Subcutaneous abdominal adipose tissue (tissue), 5 donors: ENCODE data around the gene LHFPL3.

ENCODE experiments used
- H3K27ac ChIP-seq: one replicate; pipeline ENCODE4 v1.7.0; 2013; ENCODE audit warnings: low read depth, mild to moderate bottlenecking, inconsistent platforms, low read length, moderate library complexity
- H3K27me3 ChIP-seq, 5 donors: one replicate each; pipeline ENCODE4 v1.7.0; 2013; ENCODE audit warnings: low read length in 5 of 5, inconsistent platforms in 1 of 5; ENCODE audit not compliant: control insufficient read depth in 5 of 5, insufficient read depth in 4 of 5
- H3K36me3 ChIP-seq, 5 donors: one replicate each; pipeline ENCODE4 v1.7.0; 2013; ENCODE audit warnings: low read length in 5 of 5; ENCODE audit not compliant: control insufficient read depth in 5 of 5, insufficient read depth in 5 of 5
- H3K4me1 ChIP-seq, 5 donors: one replicate each; pipeline ENCODE4 v1.7.0; 2013; ENCODE audit warnings: low read length in 5 of 5, mild to moderate bottlenecking in 3 of 5, moderate library complexity in 1 of 5; ENCODE audit not compliant: control insufficient read depth in 5 of 5, insufficient read depth in 5 of 5
- H3K4me3 ChIP-seq, 5 donors: one replicate each; pipeline ENCODE4 v1.7.0; 2013; ENCODE audit warnings: low read length in 5 of 5, low read depth in 1 of 5
- H3K9ac ChIP-seq, 5 donors: one replicate each; pipeline ENCODE4 v1.7.0; 2013; ENCODE audit warnings: low read length in 5 of 5, mild to moderate bottlenecking in 4 of 5, moderate library complexity in 3 of 5
- H3K9me3 ChIP-seq, 5 donors: one replicate each; pipeline ENCODE4 v1.7.0; 2013; ENCODE audit warnings: low read length in 5 of 5; ENCODE audit not compliant: control insufficient read depth in 5 of 5
- donor health status: healthy.
- donor health status: healthy.
- donor health status: healthy.
- donor health status: healthy.
- donor health status: healthy.

LHFPL3 gene

DNA sequence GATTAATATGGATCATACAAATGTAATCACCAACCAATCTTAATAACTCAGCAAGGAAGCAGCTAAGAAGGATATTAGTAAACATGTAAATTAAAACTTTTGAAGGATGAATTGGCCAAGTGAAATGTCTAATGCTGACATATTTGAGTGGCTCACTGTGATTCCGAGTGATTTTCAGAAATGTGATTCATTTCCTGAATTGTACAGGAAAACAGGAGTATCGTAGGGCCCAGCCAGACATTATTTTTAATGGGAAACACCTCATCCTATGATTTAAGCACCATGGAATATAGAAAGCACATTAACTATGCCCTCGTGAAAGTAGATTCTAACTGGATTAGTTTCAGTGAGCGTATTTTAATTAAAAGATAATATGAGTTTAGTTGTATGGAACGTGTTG lies 82.3 kb downstream of the LHFPL3 start:
- no peaks in the 10 kb centered on the region for H3K9me3 ChIP-seq
- no peak overlapping the region for H3K4me3 ChIP-seq
- H3K27me3 ChIP-seq, result no peaks in the 10 kb centered on the region

DNA sequence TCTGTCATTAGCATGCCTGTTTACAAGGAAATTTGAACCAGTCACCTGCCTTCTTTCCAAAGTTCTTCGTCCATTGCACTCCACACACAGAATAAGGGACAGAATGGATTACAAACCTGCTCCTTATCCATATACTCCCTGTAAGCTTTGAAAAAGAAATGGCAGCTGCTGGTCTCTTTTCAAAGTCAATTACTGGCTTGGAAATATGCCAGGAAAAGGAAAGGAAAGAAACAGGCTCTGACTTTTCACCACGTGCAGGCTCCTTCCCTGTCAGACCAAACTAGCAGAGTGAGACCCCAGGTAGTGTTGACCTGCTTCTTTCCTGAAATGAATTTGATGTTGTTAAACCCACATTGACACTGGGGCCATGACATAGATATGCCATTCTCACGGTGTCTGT lies 84.5 kb downstream of the LHFPL3 start:
- Histone ChIP-seq H3K27ac (no peak overlapping the region), H3K9me3 (no peaks in the 10 kb centered on the region), H3K36me3 (no peaks in the 10 kb centered on the region), H3K27me3 (no peaks in the 10 kb centered on the region), H3K4me3 (no peak overlapping the region), H3K4me1 (peaks cover 0 to 3% (median 0%) of the 10 kb centered on the region in 5 donors), H3K9ac (no peak overlapping the region)

More for the DNA sequence above, 82.3 kb downstream of the LHFPL3 start:
- no peak overlapping the region for H3K9ac ChIP-seq
- peaks cover 0 to 3% (median 0%) of the 10 kb centered on the region in 5 donors for H3K4me1 ChIP-seq
- no peak overlapping the region for H3K27ac ChIP-seq
- no peaks in the 10 kb centered on the region for H3K36me3 ChIP-seq

GRCh38 chr7:104414216-104414615 lies 85.8 kb downstream of the LHFPL3 start:
- Histone ChIP-seq H3K36me3 (no peaks in the 10 kb centered on the region), H3K9me3 (no peaks in the 10 kb centered on the region), H3K27me3 (no peaks in the 10 kb centered on the region), H3K9ac (no peak overlapping the region), H3K4me1 (peaks cover 0 to 3% (median 0%) of the 10 kb centered on the region in 5 donors), H3K4me3 (no peak overlapping the region), H3K27ac (no peak overlapping the region)

DNA sequence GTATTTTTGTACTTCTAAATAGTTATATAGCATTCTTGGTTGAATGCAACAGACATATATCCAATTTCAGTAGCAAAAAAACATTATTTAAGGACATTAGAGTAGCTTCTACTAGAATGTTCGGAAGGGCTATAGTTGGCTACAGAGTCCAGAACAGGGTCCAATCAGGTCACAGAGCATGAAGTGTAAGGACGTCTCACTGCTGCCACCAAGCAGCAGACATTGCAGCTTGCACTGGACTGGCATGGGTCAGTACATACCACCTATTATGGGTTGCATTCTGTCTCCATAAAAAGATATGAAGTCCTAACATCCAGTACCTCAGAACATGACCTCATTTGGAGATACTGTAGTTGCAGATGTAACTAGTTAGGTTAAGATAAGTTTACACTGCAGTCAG lies 87.3 kb downstream of the LHFPL3 start:
- H3K27me3 ChIP-seq, result peaks cover 0 to 2% (median 0%) of the 10 kb centered on the region in 5 donors
- no peaks in the 10 kb centered on the region for H3K36me3 ChIP-seq
- no peak overlapping the region for H3K27ac ChIP-seq
- H3K4me3 ChIP-seq, result no peak overlapping the region
- peaks cover 0 to 3% (median 0%) of the 10 kb centered on the region in 5 donors for H3K4me1 ChIP-seq
- peaks cover 0 to 2% (median 0%) of the 10 kb centered on the region in 5 donors for H3K9me3 ChIP-seq
- no peak overlapping the region for H3K9ac ChIP-seq

- Histone ChIP-seq H3K4me1 (peaks cover 0 to 3% (median 0%) of the 10 kb centered on the region in 5 donors), H3K27me3 (peaks cover 0 to 2% (median 0%) of the 10 kb centered on the region in 5 donors)
Measured at GRCh38 chr7:104416866-104417393, 88.5 kb downstream of the LHFPL3 start.

GRCh38 chr7:104431930-104432329 lies 103.5 kb downstream of the LHFPL3 start:
- no peaks in the 10 kb centered on the region for H3K36me3 ChIP-seq
- H3K4me3 ChIP-seq, result no peak overlapping the region
- peaks cover 0 to 4% (median 0%) of the 10 kb centered on the region in 5 donors for H3K27me3 ChIP-seq
- H3K4me1 ChIP-seq, result no peaks in the 10 kb centered on the region
- no peak overlapping the region for H3K9ac ChIP-seq
- H3K27ac ChIP-seq, result no peak overlapping the region
- H3K9me3 ChIP-seq, result no peaks in the 10 kb centered on the region

More at GRCh38 chr7:104416866-104417393, 88.5 kb downstream of the LHFPL3 start:
- Histone ChIP-seq H3K36me3 (no peaks in the 10 kb centered on the region), H3K4me3 (no peak overlapping the region), H3K9ac (no peak overlapping the region), H3K9me3 (peaks cover 0 to 2% (median 0%) of the 10 kb centered on the region in 5 donors), H3K27ac (no peak overlapping the region)

DNA sequence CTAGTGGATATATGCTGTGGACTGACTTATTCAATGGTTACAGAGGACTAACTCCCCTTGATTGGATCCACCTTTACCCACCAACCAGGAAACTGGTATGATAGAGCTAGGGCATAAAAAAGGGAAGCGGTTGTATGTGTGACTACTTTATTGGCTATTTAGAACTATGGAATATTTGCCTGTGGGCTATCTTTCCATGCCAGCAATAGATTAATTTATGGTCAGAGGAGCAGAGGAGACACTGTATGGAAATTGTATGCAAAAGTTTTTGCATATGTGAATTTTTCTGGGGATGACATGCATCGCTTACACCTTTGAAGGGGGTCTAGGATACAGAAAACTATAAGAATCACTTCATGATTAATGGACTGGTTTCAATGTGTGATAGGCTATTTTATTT lies 105.7 kb downstream of the LHFPL3 start:
- H3K27ac ChIP-seq, result no peak overlapping the region
- H3K9ac ChIP-seq, result no peak overlapping the region
- H3K4me3 ChIP-seq, result no peak overlapping the region
- H3K36me3 ChIP-seq, result no peaks in the 10 kb centered on the region
- H3K27me3 ChIP-seq, result peaks cover 0 to 4% (median 0%) of the 10 kb centered on the region in 5 donors
- no peaks in the 10 kb centered on the region for H3K4me1 ChIP-seq
- H3K9me3 ChIP-seq, result no peaks in the 10 kb centered on the region

GRCh38 chr7:104442481-104442880 lies 114.1 kb downstream of the LHFPL3 start:
- H3K9ac ChIP-seq, result no peak overlapping the region
- no peaks in the 10 kb centered on the region for H3K27me3 ChIP-seq
- H3K36me3 ChIP-seq, result no peaks in the 10 kb centered on the region
- no peaks in the 10 kb centered on the region for H3K4me1 ChIP-seq
- H3K9me3 ChIP-seq, result no peaks in the 10 kb centered on the region
- H3K27ac ChIP-seq, result no peak overlapping the region
- no peak overlapping the region for H3K4me3 ChIP-seq

GRCh38 chr7:104444017-104444416 lies 115.6 kb downstream of the LHFPL3 start:
- H3K9ac ChIP-seq, result no peak overlapping the region
- no peak overlapping the region for H3K4me3 ChIP-seq
- H3K27ac ChIP-seq, result no peak overlapping the region
- no peaks in the 10 kb centered on the region for H3K27me3 ChIP-seq
- no peaks in the 10 kb centered on the region for H3K36me3 ChIP-seq
- H3K4me1 ChIP-seq, result no peaks in the 10 kb centered on the region
- H3K9me3 ChIP-seq, result no peaks in the 10 kb centered on the region

GRCh38 chr7:104445393-104445792 lies 117.0 kb downstream of the LHFPL3 start:
- H3K4me3 ChIP-seq, result no peak overlapping the region
- H3K27me3 ChIP-seq, result no peaks in the 10 kb centered on the region
- no peaks in the 10 kb centered on the region for H3K4me1 ChIP-seq
- no peak overlapping the region for H3K9ac ChIP-seq
- no peak overlapping the region for H3K27ac ChIP-seq
- no peaks in the 10 kb centered on the region for H3K9me3 ChIP-seq
- no peaks in the 10 kb centered on the region for H3K36me3 ChIP-seq
